HG03460 (cell line): ENCODE results near the gene UST.
"Not testable (repeated sequence)": the region's sequence is repeated elsewhere in the genome, so short reads cannot be mapped to it uniquely, and the experiment has no call there.

ENCODE experiments used
- ATAC-seq: cut with Tn5 transposase; IDR thresholded peaks from one replicate; pipeline ENCODE4 v1.9.1; 2021; ENCODE audit not compliant: unreplicated experiment

Gene UST

GRCh38 chr6:149078211-149078782, 331.5 kb downstream of the UST start:
- ATAC-seq: no peak

GRCh38 chr6:149079456-149079855, 332.6 kb downstream of the UST start:
- no peak for ATAC-seq

- ATAC-seq: no peak
Measured at GRCh38 chr6:149079911-149080491, 333.2 kb downstream of the UST start.

GRCh38 chr6:149080511-149080910, 333.7 kb downstream of the UST start:
- ATAC-seq: no peak

GRCh38 chr6:149081281-149081680, 334.5 kb downstream of the UST start:
- ATAC-seq: no peak

GRCh38 chr6:149082320-149082719, 335.5 kb downstream of the UST start:
- ATAC-seq: no peak

- no peak for ATAC-seq
Measured at GRCh38 chr6:149084026-149084425, 337.2 kb downstream of the UST start.

GRCh38 chr6:149084808-149085556, 338.2 kb downstream of the UST start:
- no peak for ATAC-seq

GRCh38 chr6:149085557-149085938, 338.7 kb downstream of the UST start:
- no peak for ATAC-seq

- ATAC-seq: no peak
Measured at GRCh38 chr6:149086363-149086762, 339.5 kb downstream of the UST start.

GRCh38 chr6:149087898-149088297, 341.1 kb downstream of the UST start:
- ATAC-seq: no peak

GRCh38 chr6:149088361-149088760, 341.5 kb downstream of the UST start:
- ATAC-seq: no peak

GRCh38 chr6:149089510-149089909, 342.7 kb downstream of the UST start:
- ATAC-seq: no peak

GRCh38 chr6:149090937-149091336, 344.1 kb downstream of the UST start:
- no peak for ATAC-seq

GRCh38 chr6:149093643-149094042, 346.8 kb downstream of the UST start:
- ATAC-seq: no peak

- no peak for ATAC-seq
Measured at GRCh38 chr6:149094156-149094555, 347.3 kb downstream of the UST start.

- ATAC-seq: no peak
Measured at GRCh38 chr6:149094934-149095351, 348.1 kb downstream of the UST start.

GRCh38 chr6:149095842-149096241, 349.0 kb downstream of the UST start:
- ATAC-seq: no peak

- ATAC-seq: no peak
Measured at GRCh38 chr6:149097794-149098193, 351.0 kb downstream of the UST start.

- no peak for ATAC-seq
Measured at GRCh38 chr6:149098700-149099276, 352.0 kb downstream of the UST start.

GRCh38 chr6:149102324-149102723, 355.5 kb downstream of the UST start:
- ATAC-seq: no peak

GRCh38 chr6:149103950-149104349, 357.1 kb downstream of the UST start:
- ATAC-seq: not testable (repeated sequence)
